ENCODE data around the gene TM6SF1.

TM6SF1 gene

GRCh38 chr15:83163032-83163431 lies 55.6 kb downstream of the TM6SF1 start:
- H3K4me3 ChIP-seq (ENCODE audit: low read length): no peak overlapping the region
- no peaks in the 10 kb centered on the region for H3K9me3 ChIP-seq (replicated peaks; ENCODE audit: insufficient read depth, low read length)
- no peak overlapping the region for H2AFZ ChIP-seq (ENCODE audit: low read length)
- no peaks in the 10 kb centered on the region for H3F3A ChIP-seq (ENCODE audit: insufficient read depth, low read length)
- H4K20me1 ChIP-seq (ENCODE audit: insufficient read depth, low read length): no peaks in the 10 kb centered on the region
- H3K79me2 ChIP-seq (ENCODE audit: low read length): no peaks in the 10 kb centered on the region
- no peak for DNase-seq
- no peak overlapping the region for H3K9ac ChIP-seq (ENCODE audit: low read length)
- H3K27me3 ChIP-seq (replicated peaks; ENCODE audit: insufficient read depth, low read length): no peaks in the 10 kb centered on the region
- H3K4me1 ChIP-seq (ENCODE audit: low read length): no peaks in the 10 kb centered on the region
- no peak overlapping the region for H3K4me2 ChIP-seq (ENCODE audit: low read depth, low read length)
- TF ChIP-seq EZH2 (optimal IDR thresholded peaks at IDR 0.05; ENCODE audit: low read depth, low read length) (no peak), EZH2phosphoT487 (IDR thresholded peaks at IDR 0.05; ENCODE audit: low read length) (no peak), CTCF (IDR thresholded peaks at IDR 0.05; ENCODE audit: low read length) (no peak)
- H3K36me3 ChIP-seq (replicated peaks; ENCODE audit: insufficient read depth, low read length): no peaks in the 10 kb centered on the region
- no peaks in the 10 kb centered on the region for H3K9me2 ChIP-seq (replicated peaks; ENCODE audit: insufficient read depth, low read length)
- H3K27ac ChIP-seq (ENCODE audit: low read length): no peak overlapping the region

- Histone ChIP-seq H4K20me1 (ENCODE audit: insufficient read depth, low read length) (no peaks in the 10 kb centered on the region), H3K9me3 (replicated peaks; ENCODE audit: insufficient read depth, low read length) (no peaks in the 10 kb centered on the region), H3K4me2 (ENCODE audit: low read depth, low read length) (no peak overlapping the region), H3K4me3 (ENCODE audit: low read length) (no peak overlapping the region), H3K79me2 (ENCODE audit: low read length) (no peaks in the 10 kb centered on the region), H3K36me3 (replicated peaks; ENCODE audit: insufficient read depth, low read length) (no peaks in the 10 kb centered on the region), H3K9ac (ENCODE audit: low read length) (no peak overlapping the region), H2AFZ (ENCODE audit: low read length) (no peak overlapping the region), H3K27me3 (replicated peaks; ENCODE audit: insufficient read depth, low read length) (no peaks in the 10 kb centered on the region), H3F3A (ENCODE audit: insufficient read depth, low read length) (no peaks in the 10 kb centered on the region), H3K9me2 (replicated peaks; ENCODE audit: insufficient read depth, low read length) (no peaks in the 10 kb centered on the region), H3K27ac (ENCODE audit: low read length) (no peak overlapping the region), H3K4me1 (ENCODE audit: low read length) (no peaks in the 10 kb centered on the region)
- TF ChIP-seq EZH2 (optimal IDR thresholded peaks at IDR 0.05; ENCODE audit: low read depth, low read length) (no peak), CTCF (IDR thresholded peaks at IDR 0.05; ENCODE audit: low read length) (no peak), EZH2phosphoT487 (IDR thresholded peaks at IDR 0.05; ENCODE audit: low read length) (no peak)
- no peak for DNase-seq
Measured at GRCh38 chr15:83164111-83164770, 56.8 kb downstream of the TM6SF1 start.

- Histone ChIP-seq H3K27me3 (replicated peaks; ENCODE audit: insufficient read depth, low read length) (no peaks in the 10 kb centered on the region), H3K9ac (ENCODE audit: low read length) (no peak overlapping the region), H2AFZ (ENCODE audit: low read length) (no peak overlapping the region), H4K20me1 (ENCODE audit: insufficient read depth, low read length) (no peaks in the 10 kb centered on the region), H3F3A (ENCODE audit: insufficient read depth, low read length) (no peaks in the 10 kb centered on the region), H3K27ac (ENCODE audit: low read length) (no peak overlapping the region), H3K9me3 (replicated peaks; ENCODE audit: insufficient read depth, low read length) (no peaks in the 10 kb centered on the region), H3K36me3 (replicated peaks; ENCODE audit: insufficient read depth, low read length) (no peaks in the 10 kb centered on the region), H3K79me2 (ENCODE audit: low read length) (no peaks in the 10 kb centered on the region), H3K4me1 (ENCODE audit: low read length) (no peaks in the 10 kb centered on the region), H3K9me2 (replicated peaks; ENCODE audit: insufficient read depth, low read length) (no peaks in the 10 kb centered on the region), H3K4me3 (ENCODE audit: low read length) (no peak overlapping the region), H3K4me2 (ENCODE audit: low read depth, low read length) (no peak overlapping the region)
- no peak for TF ChIP-seq CTCF (IDR thresholded peaks at IDR 0.05; ENCODE audit: low read length)
- no peak for TF ChIP-seq EZH2 (optimal IDR thresholded peaks at IDR 0.05; ENCODE audit: low read depth, low read length)
- TF ChIP-seq EZH2phosphoT487 (IDR thresholded peaks at IDR 0.05; ENCODE audit: low read length): no peak
- DNase-seq: no peak
Measured at GRCh38 chr15:83164771-83165404, 57.4 kb downstream of the TM6SF1 start.
